NK-92 treated with Interleukin-12 subunit alpha and Interleukin-12 subunit beta, amount 100 ng/mL, for 24 hours (cell line): ENCODE results near the gene EIF5A.
A peak's percentile ranks its signal among the peaks of the same experiment; 100 is the strongest.

ENCODE experiments used
- DNase-seq: peaks from one replicate; lab custom pipeline; 2025; lab: John Stamatoyannopoulos, UW

EIF5A gene

DNA sequence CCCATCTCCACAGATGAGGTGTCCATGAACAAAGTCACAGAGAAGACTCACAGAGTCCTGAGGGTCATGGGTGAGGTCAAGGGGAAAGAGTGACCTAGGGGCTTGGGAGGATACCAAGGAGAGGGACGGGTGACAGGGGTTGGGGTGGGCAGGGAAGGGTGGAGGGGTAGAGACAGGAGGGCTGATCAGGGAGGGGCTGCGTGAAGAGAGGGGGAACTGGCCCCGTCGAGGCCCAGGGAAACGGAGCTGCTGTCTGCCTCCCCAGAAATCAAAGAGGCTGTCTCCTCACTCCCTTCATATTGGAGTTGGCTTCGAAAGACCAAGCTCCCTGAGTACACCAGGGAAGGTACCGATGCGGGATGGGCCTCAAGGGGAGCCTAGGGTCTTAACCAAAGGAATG is 48.1 kb downstream of the EIF5A start:
- no peak for DNase-seq

GRCh38 chr17:7356072-7356549 is 48.7 kb downstream of the EIF5A start:
- DNase-seq = peak; percentile 39

- DNase-seq = no peak
Measured at GRCh38 chr17:7356756-7357155, 49.3 kb downstream of the EIF5A start.

GRCh38 chr17:7357381-7357780 is 50.0 kb downstream of the EIF5A start:
- no peak for DNase-seq

GRCh38 chr17:7361906-7362305 is 54.5 kb downstream of the EIF5A start:
- no peak for DNase-seq
